GM19397 (cell line): ENCODE results near the gene MNX1.

Source experiments
- ATAC-seq: cut with Tn5 transposase; IDR thresholded peaks from one replicate; pipeline ENCODE4 v1.9.1; 2021; ENCODE audit warnings: mild to moderate bottlenecking, moderate library complexity; ENCODE audit not compliant: unreplicated experiment

MNX1 gene

GRCh38 chr7:157003756-157004520 is 6.5 kb downstream of the MNX1 start:
- ATAC-seq: no peak

- ATAC-seq: no peak
These were observed 7.1 kb downstream of the MNX1 start for GRCh38 chr7:157003445-157003755.

DNA sequence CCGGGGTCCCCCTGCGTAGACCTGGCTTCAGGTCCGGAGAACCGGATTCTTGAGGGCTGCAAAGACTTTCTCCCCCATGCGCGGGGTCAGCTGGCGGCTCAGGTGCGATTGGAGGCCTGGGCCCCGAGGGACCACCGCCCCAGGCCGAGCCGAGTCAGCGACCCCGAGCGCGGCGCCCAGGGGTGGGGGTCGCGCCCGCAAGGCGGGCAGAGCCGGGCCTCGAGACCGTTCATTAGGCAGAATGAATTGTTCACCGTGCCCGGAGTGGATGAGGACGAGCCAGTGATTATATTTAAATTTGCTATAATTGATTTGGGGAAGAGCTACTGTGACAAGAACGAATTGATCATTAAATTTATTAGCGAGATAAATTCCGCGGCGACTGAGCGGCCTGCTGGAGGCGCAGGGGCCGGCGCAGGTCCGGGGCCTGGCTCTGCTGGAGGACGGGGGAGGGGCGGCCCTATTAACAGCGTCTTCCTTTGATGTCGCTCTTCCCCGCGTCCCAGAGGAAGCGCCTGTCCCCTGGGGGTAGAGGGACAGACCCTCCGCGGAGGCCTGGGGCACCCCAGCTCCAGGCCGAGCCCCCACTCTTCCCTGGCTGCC is 7.5 kb downstream of the MNX1 start:
- ATAC-seq: no peak

DNA sequence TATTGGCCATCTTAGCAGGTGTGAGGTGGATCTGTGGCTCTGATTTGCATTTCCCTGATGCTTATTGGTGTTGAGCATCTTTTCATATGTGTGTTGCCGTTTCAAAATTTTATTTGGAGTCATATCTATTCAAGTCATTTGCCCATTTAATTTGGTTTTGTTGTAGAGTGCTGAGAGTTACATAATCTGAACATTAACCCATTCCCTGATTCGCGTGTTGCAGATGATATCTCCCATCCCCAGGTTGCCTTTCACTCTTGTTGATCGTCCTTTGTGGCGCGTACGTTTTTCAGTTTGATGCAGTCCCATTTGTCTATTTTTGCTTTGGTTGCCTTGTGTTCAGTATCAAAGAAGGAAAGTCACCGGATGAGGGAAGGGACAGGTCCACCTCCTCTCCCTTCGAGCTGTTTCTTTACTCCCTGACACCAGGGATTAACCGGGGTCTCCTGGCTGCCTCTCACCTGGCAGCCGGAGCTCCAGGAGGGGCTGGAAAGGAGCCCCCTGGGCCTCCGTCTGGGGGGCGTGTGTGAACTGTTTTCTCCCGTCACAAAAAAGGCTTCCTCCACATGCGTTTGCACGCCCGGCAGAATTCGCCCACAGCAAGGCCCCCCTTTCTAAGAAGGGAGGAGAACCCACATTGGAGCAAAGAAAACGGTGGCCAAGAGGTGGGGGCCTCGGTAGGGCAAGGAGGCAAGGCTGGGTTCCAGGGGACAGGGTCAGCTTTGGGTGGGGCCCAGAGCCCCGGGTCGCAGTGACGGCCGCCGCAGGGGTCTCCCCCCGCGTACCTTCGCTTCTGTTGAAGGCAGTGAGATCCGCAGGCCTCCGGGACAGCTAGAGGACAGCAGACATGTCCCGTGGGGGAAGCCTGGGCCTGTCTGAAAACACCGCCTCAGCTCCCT is 8.3 kb downstream of the MNX1 start:
- ATAC-seq: no peak

- no peak for ATAC-seq
These were observed 9.5 kb downstream of the MNX1 start for GRCh38 chr7:157000741-157001653.

GRCh38 chr7:156999958-157000726 is 10.3 kb downstream of the MNX1 start:
- no peak for ATAC-seq

- no peak for ATAC-seq
These were observed 11.2 kb downstream of the MNX1 start for GRCh38 chr7:156998988-156999957.

GRCh38 chr7:156994417-156994816 is 16.0 kb downstream of the MNX1 start:
- no peak for ATAC-seq

DNA sequence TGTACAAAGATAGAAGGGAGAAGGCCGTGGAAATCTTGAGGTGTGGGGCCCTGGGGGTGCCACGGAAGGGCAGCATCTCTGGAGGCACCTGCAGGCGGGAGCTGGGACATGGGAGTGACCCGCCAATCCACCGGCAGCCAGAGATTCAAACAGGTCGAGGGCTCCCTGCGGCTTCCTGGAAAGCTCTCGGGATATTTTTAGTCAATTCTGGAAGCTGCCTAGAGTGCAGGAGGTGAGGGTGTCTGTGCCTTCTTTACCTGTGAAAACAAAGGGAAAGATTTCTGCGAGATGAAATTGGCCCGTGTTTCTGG is 16.6 kb downstream of the MNX1 start:
- no peak for ATAC-seq

GRCh38 chr7:156993021-156993924 is 17.2 kb downstream of the MNX1 start:
- ATAC-seq: no peak

- no peak for ATAC-seq
These were observed 20.5 kb downstream of the MNX1 start for GRCh38 chr7:156989766-156990535.

DNA sequence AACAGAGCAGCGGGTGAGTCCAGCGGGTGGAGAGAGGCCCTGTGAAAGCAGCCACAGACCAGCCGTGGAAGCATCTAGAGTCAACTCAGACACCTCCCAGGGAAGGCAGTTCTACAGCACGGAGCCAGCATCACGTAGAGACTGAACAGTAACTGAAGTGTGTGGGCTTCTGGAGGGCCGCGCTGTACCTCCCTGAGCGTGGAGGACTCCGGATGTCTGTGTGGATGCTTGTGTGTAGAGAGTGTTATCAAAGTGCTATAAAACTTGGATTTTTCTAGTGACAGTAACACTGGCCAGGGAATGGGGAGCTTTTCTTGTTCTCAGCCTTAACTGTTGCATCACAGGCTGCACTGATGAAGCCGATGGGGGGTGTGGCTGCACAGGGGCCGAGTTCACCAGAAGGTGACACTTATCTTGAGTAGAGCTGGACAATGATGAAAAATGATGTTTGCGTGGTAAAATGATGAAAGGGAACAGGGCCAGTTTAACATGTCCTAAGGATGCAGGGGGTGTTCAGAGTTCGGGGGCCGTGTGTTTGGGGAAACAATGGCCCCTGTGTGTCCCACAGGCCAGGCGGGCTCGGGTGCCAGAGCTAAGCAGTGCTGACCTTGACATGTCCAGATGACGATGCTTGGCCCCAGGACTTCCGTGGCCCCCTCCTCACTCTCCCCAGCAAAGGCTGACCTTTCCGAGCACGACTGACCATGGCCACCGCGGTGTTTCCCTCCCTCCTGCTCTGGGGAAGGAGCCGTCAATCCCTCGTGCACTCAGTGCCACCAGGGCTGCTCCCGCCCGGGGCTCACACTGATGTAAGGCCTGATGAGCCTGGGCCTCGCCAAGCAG is 21.9 kb downstream of the MNX1 start:
- ATAC-seq: no peak

DNA sequence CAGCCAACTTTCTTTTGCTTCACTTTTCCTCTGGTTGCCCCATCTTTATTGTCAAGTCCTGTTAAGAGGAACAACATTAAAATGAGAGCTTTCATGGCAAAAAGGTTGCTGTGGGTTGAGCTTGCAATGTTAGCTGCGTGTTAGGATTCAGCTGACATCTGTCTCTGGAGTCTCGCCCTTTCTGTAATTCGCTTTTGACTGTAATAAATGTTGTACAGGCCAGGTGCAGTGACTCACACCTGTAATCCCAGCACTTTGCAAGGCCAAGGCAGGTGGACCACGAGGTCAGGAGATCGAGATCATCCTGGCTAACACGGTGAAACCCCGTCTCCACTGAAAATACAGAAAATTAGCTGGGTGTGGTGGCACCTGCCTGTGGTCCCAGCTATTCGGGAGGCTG is 24.1 kb downstream of the MNX1 start:
- ATAC-seq: no peak

DNA sequence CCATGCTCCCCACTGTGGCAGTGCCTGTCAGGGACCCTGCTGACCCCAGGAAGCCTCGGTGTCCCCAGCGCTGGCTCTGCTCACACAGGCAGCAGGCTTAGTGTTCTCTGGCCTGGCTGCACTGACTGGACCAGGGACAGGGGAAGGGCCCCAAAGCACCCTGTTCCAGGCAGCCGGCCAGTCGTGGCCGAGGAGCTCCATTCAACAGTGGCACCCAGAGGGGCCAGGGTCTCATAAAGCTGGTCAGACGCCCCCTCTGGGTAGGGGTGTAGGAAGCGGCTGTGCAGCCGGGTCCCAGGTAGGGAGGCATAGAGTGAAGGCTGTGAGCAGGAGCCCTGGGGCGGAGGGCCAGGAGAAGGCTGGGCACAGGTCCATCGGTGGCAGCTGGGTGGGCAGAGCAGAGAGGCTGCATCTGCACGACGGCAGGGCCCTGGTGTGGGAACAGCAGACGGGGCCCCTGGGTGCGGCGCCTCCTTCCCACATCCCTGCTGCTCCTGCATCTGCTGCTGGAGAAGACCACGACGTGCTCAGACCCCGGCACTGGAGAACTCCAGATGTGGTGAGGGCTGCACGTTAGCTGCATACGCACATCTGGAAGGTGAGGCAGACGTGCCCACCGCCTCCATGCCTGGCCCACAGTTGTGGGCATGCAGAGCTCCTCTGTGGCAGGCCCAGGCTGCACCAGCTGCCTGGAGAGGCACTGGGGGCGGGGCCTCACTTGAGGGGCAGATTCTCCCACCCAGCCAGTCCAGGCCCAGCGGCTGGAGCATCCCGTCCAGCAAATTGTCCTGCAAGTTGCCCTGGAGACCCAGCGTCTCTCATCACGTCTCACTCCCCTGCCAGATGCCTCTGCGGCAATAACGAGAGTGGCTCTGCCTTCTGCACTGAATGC is 25.1 kb downstream of the MNX1 start:
- no peak for ATAC-seq

- no peak for ATAC-seq
These were observed 26.1 kb downstream of the MNX1 start for GRCh38 chr7:156984174-156984891.
